ENCODE results near the gene ATG7.

ATG7 gene

GRCh38 chr3:11305509-11305908 lies 33.3 kb downstream of the ATG7 start:
- TF ChIP-seq CTCF (conservative IDR thresholded peaks at IDR 0.05; ENCODE audit: low read depth, low read length) = no peak
- no peak for DNase-seq (ENCODE audit: low read depth)
- H3K4me3 ChIP-seq (ENCODE audit: low read length) = no peak overlapping the region

DNA sequence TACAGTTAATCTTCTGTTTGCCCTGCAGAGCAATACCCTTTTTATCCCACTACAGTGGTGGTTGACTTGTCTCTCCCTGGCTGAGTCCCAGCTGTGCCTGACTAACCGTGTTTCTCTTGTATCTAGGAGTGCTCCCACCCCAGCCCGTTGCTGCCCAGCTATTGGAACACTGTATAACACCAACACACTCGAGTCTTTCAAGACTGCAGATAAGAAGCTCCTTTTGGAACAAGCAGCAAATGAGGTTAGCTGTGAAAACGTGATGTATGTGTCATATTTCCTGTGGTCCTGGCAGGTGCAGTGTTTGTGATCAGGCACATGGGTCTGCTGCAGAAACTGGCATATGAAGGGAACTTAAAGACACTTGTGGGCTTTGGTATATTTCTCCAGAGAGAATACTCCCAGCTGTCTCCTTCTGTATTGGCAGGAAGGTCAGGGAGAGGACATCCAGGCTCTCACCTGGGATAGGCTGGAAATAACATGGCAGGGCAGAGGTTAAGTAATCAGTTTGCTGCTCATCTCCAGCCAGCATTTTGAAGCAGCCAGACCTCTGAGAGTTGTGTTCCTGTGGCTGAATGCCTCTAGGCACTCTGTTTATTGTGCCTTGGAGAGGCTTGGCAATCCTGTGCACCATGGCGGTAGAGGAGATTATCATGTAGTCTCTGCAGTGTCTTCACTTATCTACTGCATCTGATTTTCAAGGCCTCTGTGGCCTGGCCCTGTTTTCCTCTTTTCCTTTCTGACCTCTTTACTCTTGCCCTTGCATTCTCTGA lies 34.8 kb downstream of the ATG7 start:
- TF ChIP-seq CTCF (conservative IDR thresholded peaks at IDR 0.05; ENCODE audit: low read depth, low read length) = no peak
- no peak for DNase-seq (ENCODE audit: low read depth)
- no peak overlapping the region for H3K4me3 ChIP-seq (ENCODE audit: low read length)

GRCh38 chr3:11307830-11308432 lies 35.7 kb downstream of the ATG7 start:
- no peak for TF ChIP-seq CTCF (conservative IDR thresholded peaks at IDR 0.05; ENCODE audit: low read depth, low read length)
- H3K4me3 ChIP-seq (ENCODE audit: low read length) = no peak overlapping the region
- no peak for DNase-seq (ENCODE audit: low read depth)

DNA sequence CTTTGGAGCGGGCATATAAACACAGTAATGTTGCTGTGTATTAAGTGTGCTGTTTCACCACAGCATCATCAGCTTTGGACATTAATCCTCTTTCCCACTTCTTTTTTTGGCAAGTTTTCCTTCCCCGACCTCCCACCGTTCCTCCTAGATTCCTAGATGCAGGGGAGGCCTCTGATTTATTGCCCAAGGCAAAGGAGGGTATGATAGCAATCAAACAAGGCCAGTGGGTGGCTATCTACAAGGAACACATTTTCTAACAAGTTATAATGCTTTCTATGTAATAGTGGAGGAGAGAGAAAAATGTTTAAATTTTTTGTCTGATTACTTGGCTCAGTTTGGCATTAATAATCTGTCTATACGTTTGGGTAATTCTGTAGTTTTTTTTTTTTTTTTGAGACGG lies 38.1 kb downstream of the ATG7 start:
- DNase-seq (ENCODE audit: low read depth) = no peak
- no peak for TF ChIP-seq CTCF (conservative IDR thresholded peaks at IDR 0.05; ENCODE audit: low read depth, low read length)
- H3K4me3 ChIP-seq (ENCODE audit: low read length) = no peak overlapping the region

DNA sequence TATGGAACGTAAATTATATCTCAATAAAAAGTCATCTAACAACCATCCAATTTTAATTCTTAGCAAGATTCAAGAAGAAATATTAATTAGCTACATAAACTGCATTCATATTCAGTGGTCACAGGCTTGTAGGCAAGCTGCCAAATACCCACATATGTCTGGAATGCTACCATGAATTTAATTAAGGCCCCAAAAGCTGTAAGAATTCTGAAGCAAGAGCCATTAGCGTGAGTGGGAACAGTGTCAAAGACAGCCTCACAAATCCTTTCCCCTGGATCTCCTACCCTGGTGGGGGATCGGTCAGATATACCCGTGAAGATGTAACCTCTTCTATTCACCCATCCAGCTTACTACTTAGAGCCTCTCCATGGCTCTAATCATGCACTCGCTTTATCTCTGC lies 40.0 kb downstream of the ATG7 start:
- TF ChIP-seq CTCF (conservative IDR thresholded peaks at IDR 0.05; ENCODE audit: low read depth, low read length) = no peak
- peak; percentile 62 for DNase-seq (ENCODE audit: low read depth)
- H3K4me3 ChIP-seq (ENCODE audit: low read length) = no peak overlapping the region

GRCh38 chr3:11317300-11317699 lies 45.1 kb downstream of the ATG7 start:
- TF ChIP-seq CTCF (conservative IDR thresholded peaks at IDR 0.05; ENCODE audit: low read depth, low read length) = no peak
- DNase-seq (ENCODE audit: low read depth) = no peak
- no peak overlapping the region for H3K4me3 ChIP-seq (ENCODE audit: low read length)

DNA sequence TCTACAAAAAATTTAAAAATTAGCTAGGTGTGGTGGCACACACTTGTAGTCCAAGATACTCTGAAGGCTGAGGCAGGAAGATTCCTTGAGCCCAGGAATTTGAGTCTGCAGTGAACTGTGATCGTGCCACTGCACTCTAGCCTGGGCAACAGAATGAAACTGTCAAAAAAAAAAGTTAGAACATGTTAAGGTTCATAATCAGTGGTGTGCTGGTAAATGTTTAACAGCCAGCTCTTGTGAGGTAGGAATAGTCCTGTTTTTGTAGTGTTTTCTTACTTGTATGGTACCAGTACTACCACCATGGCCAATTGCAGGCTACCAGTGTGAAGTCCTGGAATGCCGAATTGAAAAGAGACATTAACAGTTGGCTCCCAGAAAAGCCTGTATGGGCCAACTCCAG lies 50.7 kb downstream of the ATG7 start:
- no peak for DNase-seq (ENCODE audit: low read depth)
- no peak for TF ChIP-seq CTCF (conservative IDR thresholded peaks at IDR 0.05; ENCODE audit: low read depth, low read length)
- no peak overlapping the region for H3K4me3 ChIP-seq (ENCODE audit: low read length)
